Liver (tissue), 3 donors: Measurements from ENCODE around the gene ZER1.

Experiments used
- CTCF ChIP-seq: fragments of 150-350 bp; IDR thresholded peaks from 2 replicates; pipeline ENCODE4 v1.5.1; 2017; ENCODE audit warnings: improper control_type of control experiment, low read depth, low read length; ENCODE audit not compliant: missing input control
- GABPA ChIP-seq, 2 donors: IDR thresholded peaks in 1 of 2; conservative IDR thresholded peaks in 1 of 2; 2 replicates each; pipeline ENCODE4 v1.6.1; 2016; ENCODE audit warnings: antibody characterized with exemption in 2 of 2, mild to moderate bottlenecking in 1 of 2, moderate library complexity in 1 of 2
- TAF1 ChIP-seq: conservative IDR thresholded peaks from 2 replicates; pipeline ENCODE4 v1.6.1; 2016; ENCODE audit warnings: antibody characterized with exemption, mild to moderate bottlenecking
- donor health status: healthy.
- donor health status: healthy.

DNA sequence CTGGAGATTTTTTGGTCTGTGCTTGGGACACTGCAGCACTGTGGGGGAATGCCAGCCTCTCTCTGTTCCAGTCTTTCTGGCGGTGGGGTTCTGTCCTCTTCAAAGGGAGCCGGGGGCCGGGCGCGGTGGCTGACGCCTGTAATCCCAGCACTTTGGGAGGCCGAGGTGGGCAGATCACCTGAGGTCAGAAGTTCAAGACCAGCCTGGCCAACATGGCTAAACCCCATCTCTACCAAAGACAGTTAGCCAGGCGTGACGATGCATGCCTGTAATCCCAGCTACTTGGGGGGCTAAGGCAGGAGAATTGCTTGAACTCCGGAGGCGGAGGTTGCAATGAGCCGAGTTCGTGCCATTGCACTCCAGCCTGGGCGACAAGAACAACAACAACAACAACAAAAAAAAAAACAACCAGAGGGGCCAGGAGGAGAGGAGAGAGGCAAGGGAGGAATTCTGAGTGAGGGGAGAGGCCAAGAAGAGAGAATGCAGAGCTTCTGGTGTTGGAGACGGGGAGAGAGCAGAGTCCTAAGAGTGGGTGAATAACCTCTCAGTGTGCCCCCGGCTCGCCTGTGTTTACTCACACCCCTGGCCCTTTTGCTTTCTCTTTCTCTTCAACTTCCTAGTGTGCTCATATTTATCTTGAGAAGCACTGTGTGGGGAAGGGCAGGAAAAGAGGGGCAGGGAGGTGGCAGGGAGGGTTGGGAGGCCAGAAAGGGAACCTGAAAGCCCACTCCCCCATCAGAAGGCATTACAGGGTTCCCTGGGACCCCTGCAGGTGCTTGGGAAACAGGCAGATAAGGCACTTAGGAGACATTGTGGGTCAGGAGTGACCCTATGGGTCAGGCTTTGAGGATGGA, 85.9 kb downstream of the ZER1 start:
- TF ChIP-seq CTCF (no peak), GABPA (IDR thresholded peaks at IDR 0.05 in 1 of 2, conservative IDR thresholded peaks at IDR 0.05 in 1 of 2) (no peak), TAF1 (no peak)
